ENCODE data around the gene PSMG4.

Gene PSMG4

DNA sequence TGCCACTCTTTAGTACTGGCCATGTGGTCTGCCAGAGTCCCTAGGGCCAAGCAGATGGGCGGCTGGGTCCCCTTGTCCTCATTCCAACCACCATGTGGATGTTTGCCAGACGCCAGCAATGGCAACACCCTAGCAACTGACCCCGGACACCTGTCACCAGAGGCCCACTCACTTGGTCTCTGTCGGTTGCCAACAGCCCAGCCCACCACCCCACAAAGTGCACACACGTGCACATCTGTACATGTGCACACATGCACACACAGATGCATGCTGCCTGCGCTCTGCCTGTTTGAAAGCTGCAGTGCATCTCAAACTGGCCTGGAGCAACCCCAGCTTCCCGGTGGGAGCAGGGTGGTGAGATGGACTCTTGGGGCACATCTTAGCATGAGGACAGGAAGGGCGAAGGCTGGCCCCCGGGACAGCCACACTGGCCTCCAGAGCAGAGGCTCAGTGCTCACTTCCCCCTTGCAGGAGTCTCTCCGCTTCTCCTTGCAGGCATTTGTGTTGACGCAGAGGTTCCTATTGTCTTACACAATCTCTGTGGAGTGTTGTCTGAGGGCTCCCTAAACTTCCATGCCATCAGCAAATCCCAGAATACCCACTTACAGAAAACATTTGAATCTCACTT lies 54.0 kb downstream of the PSMG4 start:
- no peak for DNase-seq

DNA sequence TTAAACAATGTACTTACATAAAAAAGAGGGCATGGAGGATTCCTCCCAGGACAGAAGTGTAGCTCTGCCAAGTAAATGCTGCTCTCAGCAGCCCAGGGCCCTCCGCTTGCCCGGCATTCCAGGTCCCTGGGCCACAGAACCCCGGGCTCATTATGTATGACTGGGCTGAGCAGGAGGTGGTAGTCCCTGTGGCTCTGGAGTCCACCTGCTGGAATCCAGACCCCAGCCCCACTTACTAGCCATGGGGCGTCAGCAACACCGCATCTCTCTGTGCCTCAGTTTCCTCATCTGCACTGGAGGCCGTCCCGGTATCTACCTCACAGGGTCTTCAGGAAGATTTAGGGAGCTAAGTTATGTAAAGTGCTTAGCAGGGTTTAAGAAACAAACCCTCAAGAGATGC lies 55.4 kb downstream of the PSMG4 start:
- DNase-seq = no peak

DNA sequence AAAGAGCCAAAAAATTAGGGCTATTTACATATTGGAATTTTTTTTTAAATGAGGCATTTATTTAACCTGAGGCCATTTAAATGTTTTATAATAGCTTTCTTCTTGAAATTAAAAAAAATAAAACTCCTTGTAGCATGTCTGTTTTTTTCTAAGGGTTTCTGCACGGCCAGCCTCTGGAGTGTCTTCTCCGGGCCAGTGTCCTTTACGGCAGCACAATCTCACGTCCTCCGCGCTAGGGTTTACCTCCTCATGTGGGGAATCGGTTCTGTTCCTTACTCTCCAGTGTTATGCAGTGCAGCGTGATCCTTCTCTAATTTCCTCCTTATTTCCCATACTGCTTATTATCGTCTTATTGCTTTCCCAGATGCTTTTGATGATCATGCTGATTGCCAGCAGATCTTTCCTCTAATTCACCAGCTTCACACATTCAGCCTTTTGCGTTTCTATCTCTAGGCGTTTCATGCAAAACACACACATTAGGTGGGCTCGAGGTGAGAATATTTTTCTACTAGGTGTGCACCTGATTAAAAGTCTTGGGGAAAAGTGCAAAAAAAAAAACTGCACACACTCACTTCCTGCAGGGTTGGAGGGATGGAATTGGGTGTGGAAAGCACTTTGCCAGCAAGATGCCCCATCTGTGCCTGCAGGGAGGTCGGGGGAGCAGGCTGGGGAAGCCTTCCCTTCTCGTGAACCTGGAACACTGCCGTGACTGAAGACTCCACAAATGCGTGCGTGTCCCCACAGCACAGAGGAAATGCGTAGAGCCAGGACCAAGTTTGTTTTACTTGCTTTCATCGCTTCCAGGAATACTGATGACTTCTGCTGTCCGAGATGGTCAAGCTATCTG lies 56.1 kb downstream of the PSMG4 start:
- no peak for DNase-seq

DNA sequence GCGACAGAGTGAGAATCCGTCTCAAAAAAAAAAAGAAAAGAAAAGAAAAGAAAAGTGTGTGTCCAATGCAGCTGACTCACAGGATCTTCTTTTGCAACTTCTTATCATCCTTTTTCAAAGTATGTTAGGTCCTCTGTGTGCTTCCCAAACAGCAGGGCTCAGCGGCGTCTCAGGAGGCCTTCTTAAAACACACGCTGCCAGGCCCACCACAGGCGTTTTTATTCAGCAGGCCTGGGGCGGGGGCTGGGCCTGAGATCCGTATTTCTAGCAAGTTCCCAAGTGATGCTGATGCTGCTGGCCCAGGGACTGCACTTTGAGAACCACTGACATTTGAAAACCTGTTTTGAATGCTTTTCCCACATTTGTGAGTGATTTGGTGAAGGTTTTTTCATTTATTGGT lies 57.1 kb downstream of the PSMG4 start:
- DNase-seq = no peak

DNA sequence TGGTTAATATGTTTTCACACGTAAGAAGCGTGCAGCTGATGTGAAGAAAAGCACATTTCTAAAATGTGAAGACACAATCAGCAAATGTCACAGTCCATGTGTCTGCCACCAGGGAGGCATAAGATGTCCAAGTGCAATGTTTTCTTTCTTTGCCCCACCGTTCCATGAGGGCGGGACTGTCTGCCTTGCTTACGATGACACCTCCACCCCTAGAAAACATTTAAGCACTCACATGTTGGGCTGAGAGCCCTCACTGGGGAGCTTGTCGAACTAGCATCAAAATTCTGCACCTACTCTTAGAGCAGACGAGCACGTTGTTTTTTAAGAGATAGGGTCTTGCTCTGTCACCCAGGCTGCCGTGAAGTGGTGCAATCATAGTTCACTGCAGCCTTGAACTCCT lies 57.6 kb downstream of the PSMG4 start:
- DNase-seq = no peak

DNA sequence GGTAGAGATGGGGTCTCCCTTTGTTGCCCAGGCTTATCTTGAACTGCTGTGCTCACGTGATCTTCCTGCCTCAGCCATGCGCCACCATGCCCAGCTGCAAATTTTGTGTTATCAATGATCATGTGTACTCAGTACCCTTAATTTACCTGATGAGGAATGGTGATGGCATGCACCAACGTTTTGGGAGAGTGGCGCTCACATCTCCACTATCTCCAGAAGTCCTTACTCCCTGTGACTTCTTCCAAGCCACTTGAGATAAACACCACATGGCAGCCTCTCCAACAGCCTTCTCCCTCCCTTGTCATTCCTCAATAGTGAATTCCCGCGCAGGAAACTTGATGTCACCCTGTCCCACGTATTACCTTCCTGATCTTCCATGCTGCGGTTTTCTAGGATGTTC lies 58.1 kb downstream of the PSMG4 start:
- DNase-seq = no peak
